Astrocyte of the hippocampus (primary cell): Measurements from ENCODE around the gene TAF3.
A peak's percentile ranks its signal among the peaks of the same experiment; 100 is the strongest.

ENCODE experiments used
- DNase-seq: peaks from one replicate; pipeline ENCODE4 v3.0.0; 2011; ENCODE audit warnings: low read depth, low spot score

Gene TAF3

DNA sequence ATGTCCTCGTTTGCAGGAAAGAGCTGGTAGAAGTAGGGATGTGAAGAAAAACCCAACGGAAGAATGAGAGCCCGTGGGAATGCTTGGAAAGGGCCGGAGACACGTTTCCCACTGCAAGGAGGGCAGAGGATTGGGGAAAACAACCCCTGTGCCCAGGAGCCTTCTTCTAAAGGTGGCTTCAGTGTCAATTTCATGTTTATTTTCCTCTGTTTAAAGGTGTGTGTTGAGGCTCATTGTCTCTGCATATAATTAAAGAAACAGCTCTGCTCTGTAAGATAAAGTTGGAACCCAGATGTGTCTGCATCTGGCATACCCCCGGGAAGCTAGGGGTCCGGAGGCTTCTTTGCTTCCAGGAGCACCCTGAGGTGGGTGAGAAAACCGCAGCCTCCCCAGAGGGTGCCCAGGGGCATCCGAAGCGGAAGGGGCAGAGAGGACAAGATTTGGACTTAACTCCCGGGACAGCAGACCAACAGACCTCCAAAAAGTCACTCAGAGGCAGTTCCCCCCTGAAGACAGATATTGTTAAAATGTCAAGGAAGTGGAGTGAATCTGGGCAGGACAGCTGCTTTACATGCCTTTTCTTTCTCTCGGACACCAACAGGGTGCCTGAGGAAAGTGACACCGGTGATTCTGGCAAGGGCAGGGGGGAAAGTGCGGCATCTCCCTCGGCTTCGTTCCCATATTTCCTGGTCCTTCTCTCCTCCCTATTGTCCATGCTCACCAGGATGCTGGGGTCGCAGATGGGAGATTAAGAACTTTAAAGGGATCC, 227.6 kb downstream of the TAF3 start:
- DNase-seq: no peak

DNA sequence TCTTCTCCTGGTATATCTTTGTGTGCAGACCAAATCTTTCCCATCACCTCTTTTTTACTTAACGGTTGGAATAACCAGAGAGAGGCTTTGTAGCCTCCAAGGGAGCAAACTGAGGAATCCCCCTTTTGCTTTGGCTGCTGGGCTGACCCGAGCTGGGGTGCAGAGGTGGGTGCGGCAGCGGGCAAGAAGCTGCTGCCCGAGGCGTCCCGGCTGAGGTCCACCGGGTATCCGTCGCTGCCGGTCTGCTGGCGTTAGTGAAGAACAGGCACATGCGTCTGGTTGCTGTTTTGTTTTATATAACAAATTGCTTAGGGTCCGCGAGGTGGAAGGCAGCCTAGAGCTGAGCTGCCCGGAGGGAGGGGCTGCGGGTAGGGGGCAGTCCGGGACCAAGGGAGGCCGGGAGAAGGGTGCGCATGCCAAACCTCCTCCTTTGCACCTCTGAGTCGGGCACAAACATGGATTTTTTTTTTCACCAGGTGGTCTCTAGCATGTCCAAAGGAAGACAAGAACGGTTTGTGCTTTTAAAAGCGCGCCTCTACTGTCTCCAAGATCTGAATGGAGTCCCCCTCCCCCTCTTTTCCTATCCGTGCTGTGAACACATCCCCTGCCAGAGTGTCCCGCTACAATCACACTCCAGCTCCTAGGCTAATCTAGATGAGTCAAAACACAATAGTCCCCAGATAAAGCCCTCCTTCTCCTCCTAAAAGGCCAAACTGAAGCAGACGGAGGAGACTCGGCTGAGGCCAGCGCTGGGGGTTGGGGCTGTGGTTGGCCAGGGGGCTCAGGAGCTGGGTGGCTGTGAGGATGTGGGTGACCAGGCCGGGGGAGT, 229.4 kb downstream of the TAF3 start:
- DNase-seq: no peak

DNA sequence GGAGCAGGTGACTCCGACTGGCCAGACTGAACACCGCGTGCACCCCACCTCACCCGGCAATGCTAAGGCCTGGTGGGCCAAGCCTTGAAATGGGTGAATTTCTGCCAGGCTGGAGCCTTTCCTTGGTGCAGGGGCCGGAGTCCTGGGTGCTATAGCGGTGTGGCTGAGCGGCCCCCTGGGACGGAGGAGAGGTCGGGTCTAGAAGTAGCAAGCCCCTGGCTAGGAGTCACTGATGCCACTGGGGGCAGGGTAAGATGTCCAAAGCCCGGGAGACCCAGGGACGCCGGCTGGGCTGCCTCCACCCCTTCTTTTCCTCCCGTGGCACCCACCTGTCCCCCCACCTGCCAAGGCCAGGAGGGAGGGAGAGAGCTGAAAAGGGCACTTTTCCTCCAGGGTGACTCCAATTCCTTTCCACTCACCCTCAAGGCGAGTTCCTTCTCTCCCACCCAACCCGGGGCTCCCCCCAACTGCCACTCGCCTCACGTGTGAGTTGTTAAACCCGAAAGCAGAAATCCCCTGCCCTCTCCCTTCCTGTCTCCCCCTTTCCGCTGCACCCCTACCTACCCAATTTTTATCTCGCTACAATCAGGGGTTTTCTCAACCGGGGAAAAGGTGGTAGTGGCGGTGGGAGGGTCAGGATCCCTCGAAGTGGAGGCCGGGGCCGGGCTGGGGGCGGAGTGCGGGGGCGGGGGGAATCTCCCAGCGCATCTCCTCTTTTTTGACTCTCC, 230.1 kb downstream of the TAF3 start:
- DNase-seq: no peak

DNA sequence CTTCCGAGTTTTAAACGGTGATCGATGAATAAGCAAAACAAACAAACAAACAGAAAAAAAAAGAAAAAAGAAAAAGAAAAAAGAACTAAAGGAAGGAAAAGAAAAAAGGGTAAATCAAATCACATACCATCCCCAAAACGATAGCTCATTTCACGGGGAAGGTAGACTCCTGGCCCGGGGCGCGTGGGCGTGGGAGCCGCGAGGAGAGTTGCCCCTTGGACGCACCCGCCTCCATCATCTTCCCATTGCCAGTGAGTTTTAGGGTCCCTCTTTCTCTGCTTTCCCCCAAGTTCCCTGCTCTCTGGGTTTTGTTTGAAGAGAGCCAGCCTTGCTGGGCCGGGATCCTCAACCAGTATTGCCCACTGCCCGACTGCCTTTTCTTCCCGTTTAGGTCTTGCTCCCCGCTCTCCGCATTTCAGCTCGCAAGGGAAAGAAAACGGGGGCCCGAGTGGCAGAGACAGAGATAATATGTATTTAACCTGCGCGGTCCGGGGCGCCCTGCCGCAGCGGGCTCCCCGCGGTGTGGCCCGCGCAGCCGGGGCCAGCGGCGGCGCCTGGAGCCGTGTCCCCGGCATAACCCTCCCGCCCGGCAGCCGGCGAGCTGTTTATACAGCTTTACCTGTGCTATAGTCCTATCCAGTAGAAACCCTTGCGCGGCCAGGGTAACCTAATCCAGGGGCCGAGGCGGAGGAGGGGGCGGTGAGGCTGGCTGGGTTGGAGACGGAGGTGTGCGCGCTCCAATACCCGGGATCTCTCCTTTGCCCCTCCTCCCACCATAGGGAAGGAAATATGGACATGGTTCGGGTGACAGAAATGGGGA, 230.9 kb downstream of the TAF3 start:
- no peak for DNase-seq

DNA sequence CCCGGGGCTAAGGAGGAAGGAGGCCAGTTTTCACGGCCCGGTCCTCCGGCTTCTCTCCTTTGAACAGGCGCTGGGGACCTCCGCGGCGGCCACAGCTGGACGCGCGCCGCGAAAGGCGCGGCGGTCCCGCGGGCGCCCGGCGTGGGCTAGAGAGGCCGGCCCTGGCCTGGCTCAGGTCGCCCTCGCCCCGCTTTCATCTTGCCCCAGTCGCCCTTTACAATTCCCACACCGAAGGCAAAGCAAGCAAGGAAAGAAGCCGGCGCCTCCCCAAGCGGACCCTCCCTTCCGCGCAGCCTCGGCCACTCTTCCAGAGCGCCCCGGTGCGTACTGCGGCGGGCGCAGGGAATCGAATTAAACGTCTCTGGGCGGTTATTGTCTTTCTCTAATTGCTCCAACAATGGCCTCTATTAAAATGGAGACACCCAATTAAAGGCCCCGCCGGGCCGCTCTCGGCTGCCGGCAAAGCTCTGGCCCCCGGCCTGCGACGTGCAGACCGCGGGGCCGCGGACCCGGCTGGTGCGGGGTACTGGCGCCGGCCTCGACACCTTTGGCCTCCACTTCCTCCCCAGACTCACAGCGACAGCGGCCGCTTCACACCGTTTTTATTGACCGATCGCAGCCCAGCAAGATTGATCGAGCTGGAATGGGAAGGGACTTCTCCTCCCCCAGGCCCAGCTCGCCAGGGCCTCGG, 231.7 kb downstream of the TAF3 start:
- no peak for DNase-seq

DNA sequence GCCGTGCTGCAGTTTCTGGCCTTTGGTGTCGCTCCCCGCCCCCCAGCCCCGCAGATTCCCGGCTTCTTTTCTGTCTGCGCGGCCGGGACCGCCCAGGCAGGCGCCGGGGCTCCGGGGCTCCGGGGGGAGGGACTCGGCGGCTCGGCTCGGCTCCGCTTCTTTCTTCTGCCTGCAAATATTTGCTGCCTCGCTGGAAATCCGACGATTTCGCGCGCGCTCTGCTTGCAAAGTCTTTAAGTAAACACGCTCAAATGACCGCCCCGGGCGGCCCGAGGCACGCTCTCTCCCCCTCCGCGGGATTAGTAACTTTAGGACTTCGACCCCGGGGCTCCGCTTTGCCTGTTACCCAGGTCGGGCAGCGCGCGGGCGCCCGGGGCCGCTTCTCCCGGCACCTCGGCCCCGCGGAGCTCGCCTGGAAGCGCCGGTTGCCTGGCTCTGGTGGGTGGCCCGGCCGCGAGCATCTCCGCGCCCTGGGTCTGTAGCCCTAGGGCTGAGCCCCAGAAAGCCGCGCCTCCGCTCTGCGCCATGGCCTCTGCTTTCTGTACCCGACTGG, 232.3 kb downstream of the TAF3 start:
- DNase-seq: peak; percentile 61

DNA sequence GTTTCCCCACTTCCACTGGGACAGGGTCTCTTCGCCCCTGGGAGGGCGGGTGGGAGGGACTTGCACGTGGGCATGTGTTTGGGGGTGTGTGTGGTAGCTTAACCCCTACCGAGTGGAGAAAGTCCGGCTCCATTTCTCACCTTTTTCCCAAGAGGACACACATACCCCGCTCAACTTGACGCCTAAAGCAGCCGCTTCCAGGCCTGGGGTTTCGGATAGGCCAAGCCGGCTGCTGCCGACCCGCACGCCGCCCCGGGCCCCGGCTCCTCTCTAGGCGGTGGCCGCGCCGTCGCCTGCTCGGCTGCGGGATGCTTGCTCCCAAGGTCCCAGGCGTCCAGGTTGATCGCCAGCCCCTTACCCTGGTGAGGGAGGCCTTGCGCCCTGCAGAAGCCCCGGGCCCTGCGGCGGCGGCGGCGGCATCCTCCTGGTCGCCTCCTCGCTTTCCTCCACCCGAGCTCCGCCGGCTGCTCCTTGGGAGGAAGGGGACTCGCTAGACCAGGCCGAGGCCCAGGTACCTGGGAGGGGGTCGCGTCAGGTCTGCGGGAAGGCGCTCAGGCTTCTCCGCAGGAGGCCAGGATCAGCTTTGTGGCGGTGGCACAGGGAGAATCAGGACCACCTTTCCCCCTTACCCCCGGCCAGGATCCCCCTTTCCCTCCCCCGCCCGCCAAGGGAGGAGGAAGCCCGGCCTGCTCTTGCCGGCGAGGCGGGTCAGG, 233.0 kb downstream of the TAF3 start:
- no peak for DNase-seq

DNA sequence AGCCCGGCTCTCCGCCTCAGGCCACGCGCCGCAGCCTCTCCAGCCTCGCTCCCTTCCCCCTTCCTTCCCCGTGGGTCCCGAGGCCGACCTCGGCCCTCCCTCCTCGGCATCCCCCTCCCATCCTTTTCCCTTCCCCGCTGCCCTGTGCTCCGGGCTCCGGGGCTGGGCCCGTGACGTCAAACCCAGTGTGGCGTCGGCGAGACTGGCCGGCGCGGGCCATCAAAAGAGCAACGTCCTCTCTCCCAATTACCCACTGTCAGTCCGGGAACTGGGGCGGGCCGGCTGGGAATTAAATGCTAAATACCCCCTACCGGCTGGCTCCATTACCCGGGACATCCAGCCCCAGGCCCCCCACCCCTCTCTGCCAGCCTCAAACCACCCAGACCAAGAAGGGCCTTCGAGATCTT, 233.5 kb downstream of the TAF3 start:
- no peak for DNase-seq

DNA sequence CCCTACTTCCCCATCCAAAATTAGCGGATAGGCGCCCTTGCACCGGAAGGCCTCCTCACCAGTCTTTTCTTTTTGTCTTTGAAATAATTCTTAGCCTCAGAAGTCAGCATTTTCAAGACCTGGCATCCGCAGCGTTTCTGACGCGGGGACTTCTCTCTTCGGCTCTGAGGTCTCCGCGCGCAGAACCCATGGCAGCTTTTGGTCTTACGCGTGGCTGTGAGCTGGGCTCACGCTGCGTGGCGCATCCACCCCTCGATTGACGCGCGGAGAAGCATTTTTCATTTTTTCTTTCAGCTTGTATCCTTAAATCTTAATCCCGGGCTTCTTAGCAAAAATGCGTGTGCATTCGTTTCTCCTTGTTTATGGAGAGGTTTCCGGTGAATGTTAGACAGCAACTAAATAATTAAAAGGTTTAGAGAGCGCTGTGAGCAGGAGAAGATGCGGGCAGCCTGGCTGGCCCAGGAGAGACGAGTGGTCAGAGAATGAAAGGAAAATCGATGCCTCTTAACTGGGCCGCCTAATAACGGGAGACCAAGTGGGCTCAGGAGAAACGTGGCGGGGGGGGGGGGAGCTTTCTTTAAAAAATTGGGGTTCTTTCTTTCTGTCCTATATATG, 234.1 kb downstream of the TAF3 start:
- no peak for DNase-seq

DNA sequence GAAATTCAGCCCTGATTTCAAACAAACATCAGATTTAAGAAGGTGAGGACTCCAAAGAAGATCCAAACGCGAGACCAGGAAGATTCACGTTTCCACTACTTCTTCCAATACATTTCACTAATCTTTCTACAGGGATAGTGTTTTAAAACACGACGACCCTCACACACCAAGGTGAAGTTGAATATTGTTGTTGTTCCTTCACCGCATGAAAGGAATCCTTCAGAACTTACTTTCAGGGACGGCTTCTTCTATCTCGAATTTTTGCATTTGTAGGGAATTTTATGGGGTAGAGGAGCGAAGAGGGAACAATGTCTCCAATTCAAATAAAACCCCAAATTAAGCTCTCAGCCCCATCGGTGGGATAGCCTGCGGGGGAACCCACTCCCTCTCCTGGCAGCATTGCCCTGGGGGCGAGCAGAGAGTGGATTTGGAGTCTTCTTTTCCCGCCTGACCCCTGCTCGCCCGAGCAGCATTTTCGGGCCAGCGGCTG, 234.7 kb downstream of the TAF3 start:
- DNase-seq: no peak

DNA sequence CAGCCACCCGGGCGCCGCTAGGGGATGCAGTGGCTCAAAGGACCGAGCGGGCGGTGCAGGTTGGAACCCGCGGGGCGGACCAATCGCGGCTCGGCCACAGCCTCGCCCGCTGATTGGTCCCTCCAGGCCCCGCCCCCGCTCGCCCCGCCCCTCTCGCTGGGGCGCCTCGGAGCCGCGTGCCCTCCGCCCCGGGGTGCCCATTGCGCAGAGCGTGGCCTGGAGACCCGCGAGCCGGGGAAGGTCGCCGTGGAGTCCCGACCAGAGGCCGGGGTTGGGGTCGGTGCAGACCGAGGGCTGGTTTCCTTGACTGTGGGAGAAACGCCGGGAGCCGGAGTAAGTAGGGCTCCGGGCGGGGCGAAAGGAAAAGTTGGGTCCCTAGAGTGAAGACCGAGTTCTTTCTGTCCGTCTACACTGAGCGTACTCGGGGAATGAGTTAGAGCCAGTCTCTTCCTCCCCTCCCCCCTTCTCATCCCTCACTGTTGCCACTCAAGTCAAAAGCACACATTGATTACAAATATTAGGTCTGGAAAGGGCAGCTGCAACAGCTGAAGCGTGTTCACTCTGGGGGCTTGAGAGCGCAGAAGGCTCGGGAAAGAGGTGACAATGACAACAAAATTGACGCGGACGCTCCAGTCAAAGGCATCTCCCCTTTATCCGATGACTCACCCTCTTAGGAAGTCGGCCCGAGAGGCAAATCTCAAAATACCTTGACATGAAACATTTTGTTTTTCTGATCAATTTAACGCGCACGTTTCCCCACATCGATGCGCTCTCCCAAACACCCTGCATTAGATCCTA, 235.3 kb downstream of the TAF3 start:
- peak; percentile 96 for DNase-seq

DNA sequence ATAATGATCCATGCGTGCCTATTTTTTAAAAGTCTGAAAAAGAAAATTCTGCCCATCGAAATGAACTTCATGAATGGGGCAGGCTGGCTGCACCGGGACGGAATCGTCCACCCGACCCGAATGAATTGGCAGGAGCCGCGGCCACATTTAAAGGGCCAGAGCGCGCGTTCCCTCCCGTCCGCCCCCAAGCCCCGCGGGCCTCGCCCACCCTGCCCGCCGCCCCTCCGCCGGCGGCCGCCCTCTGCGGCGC, 235.9 kb downstream of the TAF3 start:
- peak; percentile 66 for DNase-seq

DNA sequence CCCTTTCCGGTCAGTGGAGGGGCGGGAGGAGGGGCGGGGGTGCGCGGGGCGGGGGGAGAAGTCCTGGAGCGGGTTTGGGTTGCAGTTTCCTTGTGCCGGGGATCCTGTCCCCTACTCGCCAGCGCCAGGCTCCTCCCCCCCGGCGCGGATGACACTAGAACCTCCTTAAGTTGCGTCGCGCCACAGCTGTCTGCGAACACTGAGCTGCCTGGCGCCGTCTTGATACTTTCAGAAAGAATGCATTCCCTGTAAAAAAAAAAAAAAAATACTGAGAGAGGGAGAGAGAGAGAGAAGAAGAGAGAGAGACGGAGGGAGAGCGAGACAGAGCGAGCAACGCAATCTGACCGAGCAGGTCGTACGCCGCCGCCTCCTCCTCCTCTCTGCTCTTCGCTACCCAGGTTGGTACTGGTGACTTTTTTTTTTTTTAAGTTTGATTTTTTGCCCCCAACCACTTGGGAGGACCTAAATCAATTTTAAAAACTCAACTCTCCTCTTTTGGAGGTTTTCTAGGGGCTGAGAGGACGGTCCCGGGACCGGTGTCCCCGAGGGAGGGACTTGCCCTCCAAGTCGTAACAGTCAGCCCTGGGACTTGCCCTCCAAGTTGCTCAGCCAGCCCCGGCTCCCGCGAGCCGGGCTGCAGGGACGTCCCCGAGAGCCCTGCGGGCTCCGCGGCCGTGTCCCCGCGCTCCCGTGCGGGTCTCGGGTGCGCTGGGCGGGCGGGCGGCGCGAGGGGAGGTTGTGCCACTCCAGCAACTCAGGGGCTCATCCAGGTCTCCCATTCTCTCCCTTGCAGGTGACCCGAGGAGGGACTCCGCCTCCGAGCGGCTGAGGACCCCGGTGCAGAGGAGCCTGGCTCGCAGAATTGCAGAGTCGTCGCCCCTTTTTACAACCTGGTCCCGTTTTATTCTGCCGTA, 236.4 kb downstream of the TAF3 start, which contains the start of gene GATA3:
Gene GATA3, plus strand, starts transcription at position 195 of the 914 bp plus-strand sequence. CDS start 968 bp downstream, outside the sequence.
- peak; percentile 71 for DNase-seq

DNA sequence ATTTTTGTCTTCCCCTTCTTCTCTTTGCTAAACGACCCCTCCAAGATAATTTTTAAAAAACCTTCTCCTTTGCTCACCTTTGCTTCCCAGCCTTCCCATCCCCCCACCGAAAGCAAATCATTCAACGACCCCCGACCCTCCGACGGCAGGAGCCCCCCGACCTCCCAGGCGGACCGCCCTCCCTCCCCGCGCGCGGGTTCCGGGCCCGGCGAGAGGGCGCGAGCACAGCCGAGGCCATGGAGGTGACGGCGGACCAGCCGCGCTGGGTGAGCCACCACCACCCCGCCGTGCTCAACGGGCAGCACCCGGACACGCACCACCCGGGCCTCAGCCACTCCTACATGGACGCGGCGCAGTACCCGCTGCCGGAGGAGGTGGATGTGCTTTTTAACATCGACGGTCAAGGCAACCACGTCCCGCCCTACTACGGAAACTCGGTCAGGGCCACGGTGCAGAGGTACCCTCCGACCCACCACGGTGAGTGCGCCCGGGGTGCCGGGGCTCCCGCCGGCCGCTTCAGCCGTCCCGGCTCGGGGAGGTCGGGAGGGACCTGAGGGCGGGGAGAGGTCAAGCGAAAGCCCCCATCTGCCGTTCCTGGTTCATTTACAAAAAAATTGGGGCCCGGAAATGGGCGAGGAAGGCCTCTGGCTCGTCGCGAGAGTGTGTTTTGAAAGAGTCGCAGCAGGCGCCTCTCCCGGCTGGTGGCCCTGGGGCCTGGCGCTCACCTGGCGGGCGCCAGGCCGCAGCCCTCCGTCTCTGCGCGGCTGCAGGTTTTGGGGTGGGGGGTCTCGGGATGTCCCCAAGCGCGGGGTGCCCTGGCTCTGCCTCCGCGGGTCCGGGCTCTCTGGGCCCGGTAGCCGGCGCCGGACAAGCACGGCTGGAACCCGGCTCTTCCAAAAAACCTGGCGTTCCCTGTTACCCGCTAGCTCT, 237.4 kb downstream of the TAF3 start:
- DNase-seq: no peak

DNA sequence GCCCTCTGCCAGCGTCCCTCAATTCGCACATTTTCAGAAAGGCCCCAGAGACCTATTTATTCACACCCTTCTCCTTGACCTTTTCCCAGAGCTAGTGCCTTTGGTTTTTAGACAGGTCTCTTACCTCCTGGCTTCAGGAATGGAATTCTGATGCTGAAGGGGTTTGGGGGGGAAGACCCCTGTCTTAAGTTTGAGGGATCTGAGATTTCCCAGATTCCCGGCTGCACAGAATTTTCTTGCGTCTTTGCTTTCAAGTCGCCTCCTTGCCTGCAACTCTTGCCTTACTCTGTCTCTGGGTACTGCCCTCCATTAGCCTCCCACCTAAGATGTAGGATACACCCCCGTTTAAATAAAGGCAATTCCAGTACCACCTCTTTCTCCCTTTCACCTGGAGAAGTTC, 238.1 kb downstream of the TAF3 start:
- no peak for DNase-seq

DNA sequence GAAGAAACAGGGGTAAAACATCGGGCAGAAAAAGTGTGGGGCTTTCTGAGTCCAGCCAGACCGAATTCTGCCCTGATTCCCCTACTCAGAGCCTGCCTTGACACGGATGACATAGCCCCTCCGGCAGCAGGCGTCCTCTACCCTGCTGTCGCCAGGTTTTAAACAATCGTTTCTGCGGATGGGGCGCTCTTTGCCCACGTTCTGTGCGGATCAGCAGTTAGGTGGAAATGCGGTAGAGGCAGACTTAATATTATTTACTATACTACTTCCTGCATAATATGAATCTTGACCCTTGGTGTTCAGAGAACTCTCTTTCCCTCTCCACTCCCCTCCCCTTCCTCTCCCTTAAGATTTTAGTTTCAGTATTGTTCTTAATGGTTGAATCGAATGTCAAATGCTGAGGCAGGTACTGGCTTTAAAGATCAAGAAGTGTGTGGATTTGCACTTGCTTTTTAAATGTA, 238.6 kb downstream of the TAF3 start:
- no peak for DNase-seq
